Smooth muscle cell (in vitro differentiated cells): ENCODE measurements around the gene FOXN1. TPM values are rescaled to one million over a fixed set of nuclear protein-coding genes. Genes with fewer than 3 reads are reported as not detected.

Experiments
- DNase-seq: peaks from one replicate; lab custom pipeline; 2025; ENCODE audit not compliant: unreplicated experiment; lab: John Stamatoyannopoulos, UW
- H2AFZ ChIP-seq: fragments of 200-600 bp; sonication (generic); 2 replicates; pipeline ENCODE4 v1.6.0; 2016; ENCODE audit warnings: antibody characterized with exemption, low read depth, mild to moderate bottlenecking
- H3F3A ChIP-seq: fragments of 200-600 bp; sonication (generic); 2 replicates; pipeline ENCODE4 v1.6.0; 2017; ENCODE audit warnings: antibody characterized with exemption, low read depth
- H3K27ac ChIP-seq: fragments of 200-600 bp; sonication (generic); 2 replicates; pipeline ENCODE4 v1.5.1; 2016; ENCODE audit warnings: low read depth, mild to moderate bottlenecking
- H3K27me3 ChIP-seq: fragments of 200-600 bp; sonication (generic); 2 replicates; pipeline ENCODE4 v1.6.1; 2016; ENCODE audit warnings: low read depth, mild to moderate bottlenecking
- H3K36me3 ChIP-seq: fragments of 200-600 bp; sonication (generic); 2 replicates; pipeline ENCODE4 v1.5.1; 2016; ENCODE audit warnings: low read depth
- H3K4me1 ChIP-seq: fragments of 200-600 bp; sonication (generic); 2 replicates; pipeline ENCODE4 v1.5.1; 2016; ENCODE audit warnings: low read depth
- H3K4me2 ChIP-seq: fragments of 200-600 bp; sonication (generic); 2 replicates; pipeline ENCODE4 v1.6.0; 2016; ENCODE audit warnings: mild to moderate bottlenecking
- H3K4me3 ChIP-seq: fragments of 200-600 bp; sonication (generic); 2 replicates; pipeline ENCODE4 v1.5.1; 2016; ENCODE audit warnings: mild to moderate bottlenecking
- H3K79me2 ChIP-seq: fragments of 200-600 bp; sonication (generic); 2 replicates; pipeline ENCODE4 v1.6.0; 2016; ENCODE audit warnings: low read depth, mild to moderate bottlenecking
- H3K9ac ChIP-seq: fragments of 200-600 bp; sonication (generic); 2 replicates; pipeline ENCODE4 v1.6.0; 2016; ENCODE audit warnings: low read depth
- H3K9me3 ChIP-seq: fragments of 200-600 bp; sonication (generic); replicated peaks from 2 replicates; pipeline ENCODE4 v1.5.1; 2016; ENCODE audit warnings: low read depth
- H4K20me1 ChIP-seq: fragments of 200-600 bp; sonication (generic); 2 replicates; pipeline ENCODE4 v1.6.0; 2016; ENCODE audit warnings: low read depth
- CTCF ChIP-seq: fragments of 200-600 bp; sonication (generic); IDR thresholded peaks from 2 replicates; pipeline ENCODE4 v1.5.1; 2017; ENCODE audit warnings: borderline replicate concordance, mild to moderate bottlenecking, antibody characterized with exemption; ENCODE audit not compliant: insufficient read depth, poor library complexity, severe bottlenecking
- WGBS: methylation state at CpG from one replicate; pipeline ENCODE4 v1.1.7; 2016; ENCODE audit warnings: low lambda C conversion rate; 5-methylcytosine and 5-hydroxymethylcytosine counted together
- polyA plus RNA-seq: library from polyadenylated mRNA; unstranded; fragments of >200 nt; fragmentation: Nextera tagmentation; extraction: Ambion mirVana; gene quantifications from 2 replicates; pipeline ENCODE4 v1.2.1, GENCODE V29; 2016
- total RNA-seq: library from RNA; depleted of rRNA; stranded (reverse); fragments of >200 nt; gene quantifications from 2 replicates; pipeline ENCODE4 v1.2.3, GENCODE V29; 2014

The FOXN1 gene
- total and polyA plus RNA-seq, 2 experiments from 2014 or later: 0.36 TPM; not detected in 1

DNA sequence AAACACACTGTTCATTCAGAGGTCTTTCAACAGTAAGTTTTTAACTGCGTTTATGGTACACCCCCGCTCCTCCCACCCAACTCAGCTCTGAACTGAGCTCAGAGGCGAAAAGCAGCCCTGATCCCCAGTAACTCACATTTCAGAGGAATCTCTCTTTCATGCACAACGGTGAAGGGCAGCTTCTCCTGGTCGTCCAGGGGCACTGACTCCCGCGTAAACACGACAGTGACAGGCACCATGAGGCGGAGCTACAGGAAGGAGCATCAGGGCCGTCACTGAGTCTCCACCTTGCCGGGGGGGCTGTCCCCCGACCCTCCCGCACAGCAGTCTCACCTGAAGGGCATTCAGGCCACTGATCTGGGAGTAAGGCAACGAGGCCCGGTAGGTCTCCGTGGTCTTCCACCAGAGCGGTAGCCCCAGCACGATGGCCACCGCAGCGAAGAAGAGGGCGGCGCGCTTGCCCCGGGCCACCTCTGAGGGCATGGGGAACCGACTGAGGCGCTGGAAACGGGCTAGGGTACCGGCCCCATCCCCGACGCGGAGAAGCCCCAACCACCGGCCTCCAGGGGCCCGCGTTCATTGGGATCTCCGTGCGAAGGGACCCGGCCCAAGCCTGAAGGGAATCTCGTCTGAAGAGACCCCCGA lies 64.7 kb downstream of the FOXN1 start:
- H3K9ac ChIP-seq: peak overlapping the region; percentile 80
- H3K4me3 ChIP-seq: peak overlapping the region; percentile 88
- 2% methylated on average over 35 of the region's 39 CpGs for WGBS
- TF ChIP-seq CTCF: no peak
- peaks cover 30% of the 10 kb centered on the region for H3K79me2 ChIP-seq
- H4K20me1 ChIP-seq: peaks cover 8% of the 10 kb centered on the region
- H3K4me2 ChIP-seq: peak overlapping the region; percentile 97
- H3K9me3 ChIP-seq: no peaks in the 10 kb centered on the region
- H3F3A ChIP-seq: no peaks in the 10 kb centered on the region
- H3K36me3 ChIP-seq: no peaks in the 10 kb centered on the region
- H2AFZ ChIP-seq: peak overlapping the region; percentile 87
- H3K4me1 ChIP-seq: peaks cover 7% of the 10 kb centered on the region
- no peaks in the 10 kb centered on the region for H3K27me3 ChIP-seq
- H3K27ac ChIP-seq: no peak overlapping the region
- no peak for DNase-seq

DNA sequence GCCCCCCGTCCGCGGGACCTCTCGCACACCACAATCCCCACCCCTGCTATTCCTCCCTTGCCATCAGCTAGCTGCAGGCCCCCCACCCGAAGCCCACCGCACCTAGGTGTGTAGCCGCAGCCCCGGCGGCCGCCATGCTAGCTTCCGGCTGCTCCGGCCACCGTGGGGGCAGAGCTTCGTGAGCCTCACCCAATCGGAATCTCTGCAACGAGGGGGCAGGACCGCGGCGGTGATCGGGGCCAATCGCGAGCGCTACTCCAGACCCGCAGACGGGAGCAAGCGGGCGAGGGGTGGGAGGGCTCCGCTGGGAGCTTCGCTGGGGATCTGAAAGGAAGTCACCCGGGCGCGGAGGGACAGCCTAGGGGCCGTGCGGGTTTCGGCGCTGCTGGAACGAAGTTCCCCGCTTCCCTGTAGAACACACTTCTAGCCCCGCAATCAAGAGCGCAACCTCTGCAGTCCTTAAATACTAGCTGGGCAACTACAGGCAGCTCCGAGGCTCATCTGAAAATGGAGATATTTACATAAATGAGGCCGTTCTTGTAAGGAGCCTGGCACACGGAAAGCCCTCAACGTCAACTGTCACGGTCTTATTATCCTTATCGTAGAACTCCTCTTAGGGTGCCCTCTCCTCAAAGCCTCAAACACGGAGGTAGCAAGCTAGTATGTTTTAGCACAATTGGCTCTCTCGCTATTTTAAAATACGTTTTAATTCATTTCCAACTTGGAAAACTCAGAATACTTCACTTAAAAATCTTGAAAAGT lies 65.4 kb downstream of the FOXN1 start, which contains the start of gene PIGS:
Gene PIGS (minus strand): TSS at position 164 of the 762 bp plus-strand sequence. CDS start 28 bp downstream, at position 136.
- Histone ChIP-seq H3F3A (no peaks in the 10 kb centered on the region), H3K9me3 (no peaks in the 10 kb centered on the region), H3K4me2 (peak within 1 kb of the TSS; percentile 97), H3K79me2 (peaks cover 30% of the 10 kb centered on the region), H3K9ac (peak within 1 kb of the TSS; percentile 80), H4K20me1 (peaks cover 8% of the 10 kb centered on the region), H3K4me1 (peaks cover 10% of the 10 kb centered on the region), H3K27ac (peak within 1 kb of the TSS; percentile 37), H3K36me3 (no peaks in the 10 kb centered on the region), H3K4me3 (peak within 1 kb of the TSS; percentile 88), H3K27me3 (no peaks in the 10 kb centered on the region), H2AFZ (peak within 1 kb of the TSS; percentile 91)
- no peak for TF ChIP-seq CTCF
- peak; percentile 83 for DNase-seq
- 2% methylated on average over 45 of the region's 49 CpGs for WGBS

DNA sequence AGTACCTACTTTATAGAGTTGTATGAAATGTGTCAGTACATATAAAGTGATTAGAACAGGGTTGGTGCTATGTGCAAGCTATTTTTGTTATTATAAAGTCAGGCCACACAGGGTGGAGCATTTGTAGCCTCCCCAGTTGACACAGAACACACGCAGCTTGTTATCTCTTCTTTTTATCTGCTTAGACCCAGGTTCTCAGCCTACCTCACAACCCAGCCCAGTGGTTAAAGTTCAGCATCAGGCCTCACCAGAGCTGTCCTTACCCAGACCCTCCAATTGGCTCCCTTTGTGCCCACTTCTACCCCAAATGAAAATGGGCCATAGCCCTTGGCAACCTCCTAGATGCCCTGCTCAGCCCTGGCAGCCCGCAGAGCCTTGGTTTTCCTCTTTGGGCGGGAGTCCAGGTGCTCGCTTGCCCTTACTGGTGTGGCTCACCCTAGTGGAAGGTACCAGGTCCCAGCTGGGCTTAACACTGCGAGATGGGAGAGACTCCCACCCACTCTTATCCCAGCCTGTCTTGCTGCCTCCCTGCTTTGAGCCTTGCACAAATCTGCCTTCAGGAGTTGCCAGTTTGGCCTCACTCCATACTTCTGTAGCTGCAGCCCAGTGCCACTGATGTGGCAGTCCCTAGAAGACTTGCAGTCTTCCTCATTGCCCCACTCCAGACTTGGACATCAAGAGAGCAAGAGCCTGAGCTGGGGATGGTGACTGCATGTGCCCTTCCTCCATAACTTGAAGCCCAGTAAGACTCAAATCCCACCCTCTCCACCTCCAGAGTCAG lies 66.3 kb downstream of the FOXN1 start:
- Histone ChIP-seq H3K27ac (no peak overlapping the region), H2AFZ (no peak overlapping the region), H3K4me3 (peak overlapping the region; percentile 88), H3K27me3 (no peaks in the 10 kb centered on the region), H3F3A (no peaks in the 10 kb centered on the region), H3K4me1 (peaks cover 10% of the 10 kb centered on the region), H3K9ac (peak overlapping the region; percentile 58), H3K4me2 (peak overlapping the region; percentile 97), H4K20me1 (peaks cover 4% of the 10 kb centered on the region), H3K9me3 (no peaks in the 10 kb centered on the region), H3K36me3 (no peaks in the 10 kb centered on the region), H3K79me2 (peaks cover 30% of the 10 kb centered on the region)
- no peak for TF ChIP-seq CTCF
- DNase-seq: no peak
- 80% methylated on average over 5 of the region's 5 CpGs for WGBS
